K562 (cell line): ENCODE data around the gene SOCS3. TPM values are rescaled to one million over a fixed set of nuclear protein-coding genes. Genes with fewer than 3 reads are reported as not detected.

Source experiments
- ATAC-seq: fragments of 200-7000 bp; cut with Tn5 transposase; 3 replicates; pipeline ENCODE4 v1.9.1; 2020; ENCODE audit warnings: moderate library complexity
- BruUV-seq: library from RNA; stranded (reverse); fragments of 400-500 nt; replicated peaks from 2 replicates; lab custom pipeline; 2021; lab: Mats Ljungman, UMichigan
- CTCF ChIA-PET: fragments of 300-600 bp; formaldehyde crosslinking; extraction: SDS; loops from one replicate; lab custom pipeline; 2021; ENCODE audit warnings: low intra/inter-chr PET ratio; lab: Yijun Ruan, JAX
- POLR2A ChIA-PET: fragments of 300-600, 350-650 bp; sonication (Branson Sonifier 250); formaldehyde crosslinking; extraction: SDS; loops from one replicate; lab custom pipeline; 2021; ENCODE audit warnings: antibody characterized with exemption, inconsistent platforms; lab: Yijun Ruan, JAX
- DNase-seq, 4 experiments: peaks; one replicate each; pipeline versions ENCODE4 v3.0.0 to v3.0.0-alpha.2; 2011 to 2018; ENCODE audit warnings: low spot score in 3 of 4, mixed read lengths in 3 of 4; ENCODE audit errors: extremely low read depth in 1 of 4
- FAIRE-seq: peaks from 2 replicates; lab custom pipeline; 2011; peaks lifted over from hg19 to GRCh38; lab: Jason Lieb, UNC
- H2AFZ ChIP-seq: 2 replicates; pipeline ENCODE4 v1.6.0; 2011; ENCODE audit warnings: low read depth, low read length, control low read depth, inconsistent platforms
- H3K27ac ChIP-seq: fragments of 200-600 bp; 3 replicates; pipeline ENCODE4 v1.8.0; 2011; ENCODE audit warnings: low read depth, mild to moderate bottlenecking, control low read depth, inconsistent platforms, low read length, moderate library complexity, mixed read lengths; ENCODE audit errors: extremely low read depth
- H3K27me3 ChIP-seq, 2 experiments: fragments of 300-600 bp in 1 of 2; 2 replicates in 1 of 2; 3 replicates in 1 of 2; pipeline versions ENCODE4 v1.6.0 to v1.8.0; 2011; ENCODE audit warnings: inconsistent platforms in 2 of 2, low read length in 2 of 2, mild to moderate bottlenecking in 1 of 2, mixed read lengths in 1 of 2, moderate library complexity in 1 of 2; ENCODE audit not compliant: control insufficient read depth in 2 of 2, insufficient read depth in 2 of 2
- H3K36me3 ChIP-seq: fragments of 300-600 bp; 3 replicates; pipeline ENCODE4 v1.8.0; 2011; ENCODE audit warnings: mild to moderate bottlenecking, low read length, inconsistent platforms; ENCODE audit not compliant: control insufficient read depth, insufficient read depth
- H3K4me1 ChIP-seq, 2 experiments: fragments of 200-600 bp in 1 of 2; replicated peaks in 1 of 2; 2 replicates in 1 of 2; 3 replicates in 1 of 2; pipeline versions ENCODE4 v1.5.1 to v1.8.0; 2011; ENCODE audit warnings: inconsistent platforms in 2 of 2, low read length in 2 of 2, mild to moderate bottlenecking in 1 of 2, mixed read lengths in 1 of 2, moderate library complexity in 1 of 2; ENCODE audit not compliant: control insufficient read depth in 2 of 2, insufficient read depth in 2 of 2
- H3K4me2 ChIP-seq: 2 replicates; pipeline ENCODE4 v1.6.1; 2011; ENCODE audit warnings: low read length, control low read depth, inconsistent platforms, mixed read lengths; ENCODE audit not compliant: insufficient read depth
- H3K4me3 ChIP-seq: fragments of 200-600 bp; sonication (generic), shearing (Covaris generic); 2 replicates; pipeline ENCODE4 v1.5.1; 2016; ENCODE audit warnings: control low read depth, inconsistent platforms
- H3K79me2 ChIP-seq: fragments of 200-600 bp; 3 replicates; pipeline ENCODE4 v1.8.0; 2011; ENCODE audit warnings: low read length, inconsistent platforms; ENCODE audit not compliant: control insufficient read depth, insufficient read depth
- H3K9ac ChIP-seq, 2 experiments: 2 replicates each; pipeline versions ENCODE4 v1.6.0 to v1.6.1; 2011; ENCODE audit warnings: low read depth in 2 of 2, low read length in 2 of 2, control low read depth in 1 of 2, inconsistent platforms in 1 of 2, mild to moderate bottlenecking in 1 of 2, mixed read lengths in 1 of 2; ENCODE audit not compliant: insufficient read depth in 1 of 2
- H3K9me1 ChIP-seq: one replicate; pipeline ENCODE4 v1.6.0; 2011; ENCODE audit warnings: inconsistent platforms, mild to moderate bottlenecking, low read length, moderate library complexity; ENCODE audit not compliant: control insufficient read depth, insufficient read depth
- H3K9me3 ChIP-seq: replicated peaks from 2 replicates; pipeline ENCODE4 v1.5.1; 2011; ENCODE audit warnings: low read depth, low read length, inconsistent platforms; ENCODE audit not compliant: control insufficient read depth, insufficient read depth
- H4K20me1 ChIP-seq: replicated peaks from 2 replicates; pipeline ENCODE4 v1.6.1; 2011; ENCODE audit warnings: low read length, inconsistent platforms, mixed read lengths; ENCODE audit not compliant: control insufficient read depth, insufficient read depth
- ADNP ChIP-seq: fragments of 200-800 bp; sonication (Bioruptor generic); IDR thresholded peaks from 2 replicates; pipeline ENCODE4 v1.6.1; 2016; ENCODE audit warnings: missing genetic modification characterization, missing compliant biosample characterization
- CREB3 ChIP-seq: fragments of 450-650 bp; conservative IDR thresholded peaks from 2 replicates; pipeline ENCODE4 v1.6.1; 2016; ENCODE audit warnings: missing genetic modification characterization, low read depth, mild to moderate bottlenecking, missing compliant biosample characterization, moderate library complexity
- CSDE1 ChIP-seq, 2 experiments: fragments of 450-650 bp; IDR thresholded peaks; 2 replicates each; pipeline ENCODE4 v1.6.1; 2016; ENCODE audit warnings: mild to moderate bottlenecking in 1 of 2
- DLX4 ChIP-seq: fragments of 250-450 bp; sonication (Bioruptor Pico); IDR thresholded peaks from 2 replicates; pipeline ENCODE4 v1.6.1; 2021; ENCODE audit warnings: mild to moderate bottlenecking
- MEF2D ChIP-seq: conservative IDR thresholded peaks from 2 replicates; pipeline ENCODE4 v1.6.1; 2016; ENCODE audit warnings: low read depth, missing genetic modification characterization, missing compliant biosample characterization
- NCOR1 ChIP-seq: fragments of 450-650 bp; IDR thresholded peaks from 2 replicates; pipeline ENCODE4 v1.6.1; 2016; ENCODE audit warnings: mild to moderate bottlenecking, moderate library complexity
- NFIX ChIP-seq: fragments of 250-450 bp; sonication (Bioruptor Pico); IDR thresholded peaks from 2 replicates; pipeline ENCODE4 v1.4.0; 2020; ENCODE audit warnings: low read depth, mild to moderate bottlenecking, moderate library complexity
- NRF1 ChIP-seq, 2 experiments: fragments of 450-650 bp; IDR thresholded peaks in 1 of 2; conservative IDR thresholded peaks in 1 of 2; 2 replicates each; pipeline ENCODE4 v1.6.1; 2014; ENCODE audit warnings: mild to moderate bottlenecking in 2 of 2
- PHB2 ChIP-seq: fragments of 450-650 bp; IDR thresholded peaks from 2 replicates; pipeline ENCODE4 v1.6.1; 2017; ENCODE audit warnings: low read depth
- POLR2H ChIP-seq: IDR thresholded peaks from 2 replicates; pipeline ENCODE4 v1.6.1; 2016; ENCODE audit warnings: missing genetic modification characterization, low read depth, mild to moderate bottlenecking, control low read depth, missing compliant biosample characterization, moderate library complexity
- SIRT6 ChIP-seq: IDR thresholded peaks from one replicate; pipeline ENCODE4 v1.6.1; 2012; ENCODE audit warnings: low read depth, mild to moderate bottlenecking, control low read depth, inconsistent platforms, low read length, moderate library complexity
- ZBTB7A ChIP-seq: IDR thresholded peaks from 2 replicates; pipeline ENCODE4 v1.6.1; 2011; ENCODE audit warnings: low read depth, mild to moderate bottlenecking, low read length, moderate library complexity, borderline replicate concordance; ENCODE audit not compliant: control insufficient read depth
- ZFP36 ChIP-seq: fragments of 150-350 bp; IDR thresholded peaks from 2 replicates; pipeline ENCODE4 v1.6.1; 2018; ENCODE audit warnings: low read length, low read depth; ENCODE audit not compliant: partially characterized antibody
- ZFX ChIP-seq: sonication (generic); formaldehyde crosslinking; IDR thresholded peaks from 2 replicates; pipeline ENCODE4 v1.8.0; 2022; ENCODE audit warnings: mild to moderate bottlenecking, missing genetic modification reagents, moderate library complexity
- ZNF124 ChIP-seq: sonication (generic); formaldehyde crosslinking; IDR thresholded peaks from 2 replicates; pipeline ENCODE4 v1.8.1; 2022; ENCODE audit warnings: missing genetic modification reagents
- ZNF174 ChIP-seq: fragments of 250-450 bp; sonication (Bioruptor Pico); IDR thresholded peaks from 2 replicates; pipeline ENCODE4 v1.4.0; 2020; ENCODE audit warnings: mild to moderate bottlenecking
- WGBS: fragments of 100-300 bp; shearing (Covaris generic); methylation state at CpG from one replicate; pipeline ENCODE4 v1.1.6; 2016; ENCODE audit warnings: low coverage, mixed read lengths; ENCODE audit not compliant: insufficient coverage; ENCODE audit errors: missing lambda C conversion rate; 5-methylcytosine and 5-hydroxymethylcytosine counted together
- in situ Hi-C: fragments of 300-500 bp; cut with MboI; formaldehyde crosslinking; loops from 4 replicates; pipeline ENCODE4 v1.15.0; 2018; ENCODE audit warnings: inconsistent platforms, mixed read lengths
- intact Hi-C: fragments of 100-400 bp; cut with micrococcal nuclease; formaldehyde crosslinking; loops from 2 replicates; pipeline ENCODE4 v1.14.2; 2022
- polyA plus RNA-seq, 8 experiments: library from polyadenylated mRNA; depleted of rRNA in 4 of 8; stranded (reverse) in 5 of 8; unstranded in 3 of 8; fragments of >200 nt; fragmentation: Nextera tagmentation in 2 of 8; fragmentation: Illumina TruSeq in 1 of 8; extraction: Ambion mirVana in 2 of 8; extraction: Trizol in 1 of 8; gene quantifications; 2 replicates each; pipeline versions ENCODE4 v1.2.1 to v1.2.3, GENCODE V29; 2011 to 2014; ENCODE audit warnings: inconsistent platforms in 1 of 8, missing spikeins in 1 of 8
- total RNA-seq, 7 experiments: library from RNA; depleted of rRNA in 6 of 7; stranded (reverse); fragments of >200 nt in 6 of 7; fragmentation: Illumina TruSeq in 2 of 7; extraction: Trizol in 2 of 7; gene quantifications; 2 replicates each; pipeline versions ENCODE4 v1.2.1 to v1.2.3, GENCODE V29; 2011 to 2021; ENCODE audit warnings: low replicate concordance in 1 of 7

The SOCS3 gene
- total and polyA plus RNA-seq, 9 of the 15 experiments (the other 6 are each of a cell fraction or from before 2014, with no cell fraction given) = 0.56 to 38.9 (median 13.7) TPM

- no peak for TF ChIP-seq ADNP (tag)
- TF ChIP-seq ZFP36 = no peak
- no peak for TF ChIP-seq NFIX
- TF ChIP-seq, all 486 proteins: peak for 0
These were observed 8.5 kb upstream of the SOCS3 start (continued) for GRCh38 chr17:78368348-78368747.

- H4K20me1 ChIP-seq = peaks cover 15% of the 10 kb centered on the region
- intact Hi-C loops = no loop called here
- CTCF ChIA-PET = no interaction called here
- H3K4me3 ChIP-seq = no peak overlapping the region
- WGBS = 18% methylated on average over 4 of the region's 5 CpGs
- no peaks in the 10 kb centered on the region for H3K79me2 ChIP-seq
- no peak for ATAC-seq
- H3K36me3 ChIP-seq = no peaks in the 10 kb centered on the region
- TF ChIP-seq ZNF174 = no peak
- TF ChIP-seq ZFX = no peak
- TF ChIP-seq CREB3 (tag) = no peak
- TF ChIP-seq SIRT6 = no peak
- no peak for TF ChIP-seq NRF1 (conservative IDR thresholded peaks at IDR 0.05 in 1 of 2, IDR thresholded peaks at IDR 0.05 in 1 of 2)
- no peak for TF ChIP-seq ZNF124
- no peak for TF ChIP-seq POLR2H
- TF ChIP-seq NCOR1 = no peak
- no peak for TF ChIP-seq PHB2
- TF ChIP-seq ZBTB7A = no peak
- TF ChIP-seq CSDE1 (IDR thresholded peaks at IDR 0.05) = no peak
- no peak for TF ChIP-seq DLX4 (CRISPR knock-in tag)
- no peak for TF ChIP-seq MEF2D (tag)
- no peak overlapping the region for H3K9ac ChIP-seq
- FAIRE-seq = no peak
- no peak for DNase-seq
- H3K4me2 ChIP-seq = no peak overlapping the region
- H3K27me3 ChIP-seq = peaks cover 2 to 25% of the 10 kb centered on the region in 2 experiments; a peak in 2 of 5 replicates
- peaks cover 11 to 26% of the 10 kb centered on the region in 2 experiments for H3K4me1 ChIP-seq
- H3K27ac ChIP-seq = no peak overlapping the region
- POLR2A ChIA-PET = interaction anchor here (0.8 kb wide), 1 partner anchor 18 kb away, joined by 3 read pairs; no protein-coding TSS in a partner anchor
- no TSS peak for BruUV-seq
- no peaks in the 10 kb centered on the region for H3K9me3 ChIP-seq
- no peak overlapping the region for H2AFZ ChIP-seq
- no peaks in the 10 kb centered on the region for H3K9me1 ChIP-seq
- in situ Hi-C loops = no loop called here
These were observed 7.3 kb upstream of the SOCS3 start for GRCh38 chr17:78367193-78367592.
